HG03039 (cell line): ENCODE results near the gene OR2A12.
"Not testable (repeated sequence)": the region's sequence is repeated elsewhere in the genome, so short reads cannot be mapped to it uniquely, and the experiment has no call there.

ENCODE experiments used
- ATAC-seq: cut with Tn5 transposase; IDR thresholded peaks from one replicate; pipeline ENCODE4 v1.9.1; 2021; ENCODE audit warnings: mild to moderate bottlenecking, moderate library complexity; ENCODE audit not compliant: unreplicated experiment

The OR2A12 gene, protein sequence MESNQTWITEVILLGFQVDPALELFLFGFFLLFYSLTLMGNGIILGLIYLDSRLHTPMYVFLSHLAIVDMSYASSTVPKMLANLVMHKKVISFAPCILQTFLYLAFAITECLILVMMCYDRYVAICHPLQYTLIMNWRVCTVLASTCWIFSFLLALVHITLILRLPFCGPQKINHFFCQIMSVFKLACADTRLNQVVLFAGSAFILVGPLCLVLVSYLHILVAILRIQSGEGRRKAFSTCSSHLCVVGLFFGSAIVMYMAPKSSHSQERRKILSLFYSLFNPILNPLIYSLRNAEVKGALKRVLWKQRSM

GRCh38 chr7:144085978-144086377 lies at the start of gene OR2A12:
Gene OR2A12, plus strand, starts transcription at chr7:144086278. Its CDS starts 8,830 bp downstream, at chr7:144095108.
- ATAC-seq: no peak

DNA sequence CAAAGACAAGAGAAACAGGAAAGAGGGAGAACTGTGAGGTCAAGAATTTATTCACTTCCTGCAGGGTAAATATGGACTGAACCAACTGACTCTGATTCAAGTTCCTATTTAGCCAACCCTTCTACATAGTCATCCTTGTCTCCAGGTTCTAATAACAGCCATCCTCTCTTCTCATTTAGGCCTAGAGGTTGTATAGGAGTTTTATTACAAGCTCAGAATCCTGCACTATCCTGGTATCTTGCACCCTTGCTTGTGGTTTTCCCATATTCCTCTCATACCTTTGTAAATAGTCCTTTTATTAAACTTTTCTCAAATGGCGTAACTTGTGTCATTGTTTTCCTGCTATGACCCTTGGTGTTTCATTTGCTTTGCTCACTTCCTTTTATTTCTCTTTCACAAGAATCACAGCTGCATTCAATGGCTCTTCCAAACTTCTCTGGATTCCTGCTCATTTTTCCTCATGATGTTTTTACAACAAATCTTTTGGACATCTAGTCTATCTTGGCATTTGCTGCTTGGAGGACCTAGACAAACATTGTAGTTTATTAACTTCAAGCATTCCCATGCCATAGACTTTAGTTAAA lies 49.7 kb upstream of the OR2A12 start:
- no peak for ATAC-seq

GRCh38 chr7:144037414-144038035 lies 48.6 kb upstream of the OR2A12 start:
- no peak for ATAC-seq

GRCh38 chr7:144038887-144039286 lies 47.2 kb upstream of the OR2A12 start:
- no peak for ATAC-seq

- no peak for ATAC-seq
These were observed 37.4 kb upstream of the OR2A12 start, which contains the start of gene OR2A5 for GRCh38 chr7:144048648-144049047. Gene OR2A5, plus strand, starts transcription at chr7:144048948. Its CDS starts 1,454 bp downstream, at chr7:144050402.

- no peak for ATAC-seq
These were observed 36.6 kb upstream of the OR2A12 start for GRCh38 chr7:144049491-144049890.

- ATAC-seq: no peak
These were observed 36.0 kb upstream of the OR2A12 start for GRCh38 chr7:144050093-144050492.

GRCh38 chr7:144050884-144051283 lies 35.2 kb upstream of the OR2A12 start:
- not testable (repeated sequence) for ATAC-seq

GRCh38 chr7:144057954-144058353 lies 28.1 kb upstream of the OR2A12 start:
- no peak for ATAC-seq

DNA sequence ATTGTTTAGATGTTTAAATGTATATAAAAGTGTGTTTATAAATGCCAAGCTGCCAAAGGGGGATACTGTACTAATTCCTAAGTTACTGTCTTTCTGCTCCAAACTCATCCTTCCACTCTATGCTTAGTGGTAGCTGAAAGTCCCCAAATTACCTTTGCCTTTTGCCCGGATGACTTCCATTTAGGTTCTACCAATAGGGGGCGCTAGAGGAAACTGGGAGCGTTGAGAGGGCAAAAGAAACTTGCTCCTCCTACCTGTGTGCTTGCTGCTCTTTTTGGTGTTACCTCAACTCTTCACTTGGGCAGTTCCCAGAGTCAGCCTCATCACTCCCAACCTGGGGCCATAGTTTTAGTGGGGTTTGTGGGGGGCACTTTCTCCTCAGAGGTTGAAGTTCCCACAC lies 22.4 kb upstream of the OR2A12 start:
- ATAC-seq: no peak

GRCh38 chr7:144069511-144069910 lies 16.6 kb upstream of the OR2A12 start, which contains the start of gene OR2A25:
Gene OR2A25, plus strand, starts transcription at chr7:144069811. Its CDS starts 4,409 bp downstream, at chr7:144074220.
- ATAC-seq: no peak

DNA sequence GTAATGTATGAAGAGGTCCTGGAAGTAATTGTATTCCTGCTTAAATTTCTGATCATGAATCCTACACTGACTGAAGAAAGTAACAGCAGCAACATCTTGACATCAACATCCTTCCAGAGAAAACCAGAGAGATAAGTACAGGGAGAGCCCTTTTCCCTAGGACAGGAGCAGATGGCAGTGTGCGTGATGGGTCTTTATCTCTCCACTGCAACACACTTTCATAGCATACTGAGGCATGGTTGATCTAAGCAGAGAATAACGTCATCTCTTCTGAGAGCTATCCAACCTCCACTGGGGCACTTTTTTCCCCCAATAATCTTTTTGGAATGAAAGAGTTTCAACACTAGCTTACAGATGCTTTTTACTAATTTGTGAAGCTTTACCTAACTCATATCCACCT lies 16.1 kb upstream of the OR2A12 start:
- ATAC-seq: no peak

DNA sequence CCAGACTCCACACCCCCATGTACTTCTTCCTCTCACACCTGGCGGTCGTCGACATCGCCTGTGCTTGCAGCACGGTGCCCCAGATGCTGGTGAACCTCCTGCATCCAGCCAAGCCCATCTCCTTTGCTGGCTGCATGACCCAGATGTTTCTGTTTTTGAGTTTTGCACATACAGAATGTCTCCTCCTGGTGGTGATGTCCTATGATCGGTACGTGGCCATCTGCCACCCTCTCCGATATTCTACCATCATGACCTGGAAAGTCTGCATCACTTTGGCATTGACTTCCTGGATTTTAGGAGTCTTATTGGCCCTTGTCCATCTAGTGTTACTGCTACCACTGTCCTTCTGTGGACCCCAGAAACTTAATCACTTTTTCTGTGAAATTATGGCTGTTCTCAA lies 11.7 kb upstream of the OR2A12 start:
- no peak for ATAC-seq

DNA sequence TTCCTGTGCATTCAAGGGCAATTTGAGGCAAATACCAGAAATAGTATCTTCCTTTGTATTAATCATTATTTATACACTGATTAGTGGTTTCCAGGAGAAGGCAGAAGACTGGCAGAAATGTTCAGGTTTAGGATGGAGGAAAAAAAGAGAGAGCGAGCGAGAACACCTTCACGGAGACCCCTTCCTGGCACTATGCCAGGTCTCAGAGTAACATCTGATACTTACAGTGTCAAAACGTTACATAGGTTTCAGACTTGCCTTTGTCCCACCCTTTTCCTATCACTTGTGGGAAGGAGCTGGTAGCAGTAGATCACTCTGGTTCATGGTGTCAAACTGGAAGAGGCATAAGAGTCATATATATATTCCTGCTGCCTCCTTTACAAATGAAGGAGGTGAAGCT lies 652 bp downstream of the OR2A12 start:
- no peak for ATAC-seq

DNA sequence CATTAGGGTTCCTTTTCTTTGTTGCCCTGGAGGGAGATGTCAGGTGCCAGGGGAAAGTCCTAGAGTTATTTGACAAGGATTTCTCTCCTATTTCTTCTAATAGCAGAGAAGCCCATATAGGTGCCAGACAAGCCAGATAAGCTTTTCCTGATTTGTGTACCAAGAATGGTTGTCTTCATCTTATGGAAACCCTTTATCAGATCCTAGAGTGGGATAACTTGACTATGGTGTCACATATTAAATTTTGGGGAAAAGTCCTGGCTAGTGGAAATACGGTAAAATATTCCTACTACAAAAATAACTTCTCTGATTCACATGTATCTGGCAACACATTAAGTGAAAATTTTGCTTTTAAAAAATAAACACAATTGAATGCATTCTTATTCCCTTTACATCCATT lies 1.2 kb downstream of the OR2A12 start:
- ATAC-seq: no peak

DNA sequence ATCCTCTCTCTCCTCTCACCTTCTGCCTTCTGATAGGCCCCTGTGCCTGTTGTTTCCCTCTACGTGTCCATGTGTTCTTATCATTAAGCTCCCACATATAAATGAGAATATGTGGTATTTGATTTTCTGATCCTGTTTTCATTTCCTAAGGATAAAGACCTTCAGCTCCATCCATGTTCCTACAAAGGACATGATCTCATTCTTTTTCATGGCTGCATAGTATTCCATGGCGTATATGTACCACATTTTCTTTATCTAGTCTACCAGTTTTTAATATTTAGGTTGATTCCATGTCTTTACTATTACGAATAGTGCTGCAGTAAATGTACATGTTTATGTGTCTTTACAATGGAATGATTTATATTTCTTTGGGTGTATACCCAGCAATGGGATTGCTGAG lies 4.6 kb downstream of the OR2A12 start:
- no peak for ATAC-seq

DNA sequence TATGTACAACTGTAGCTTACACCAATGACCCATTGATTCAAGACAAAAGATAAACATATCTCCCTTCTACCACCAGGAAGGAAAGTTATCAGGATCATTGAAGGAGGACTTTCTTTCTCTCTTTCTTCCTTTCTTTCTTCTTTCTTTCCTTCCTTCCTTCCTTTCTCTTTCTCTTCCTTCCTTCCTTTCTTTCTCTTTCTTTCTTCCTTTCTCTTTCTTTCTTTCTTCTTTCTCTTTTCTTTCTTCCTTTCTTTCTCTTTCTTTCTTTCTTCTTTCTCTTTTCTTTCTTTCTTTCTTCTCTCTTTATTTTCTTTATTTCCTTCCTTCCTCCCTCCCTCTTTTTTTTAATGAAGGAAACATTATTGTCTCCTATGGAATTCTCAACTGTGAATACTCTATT lies 12.7 kb downstream of the OR2A12 start:
- ATAC-seq: no peak

DNA sequence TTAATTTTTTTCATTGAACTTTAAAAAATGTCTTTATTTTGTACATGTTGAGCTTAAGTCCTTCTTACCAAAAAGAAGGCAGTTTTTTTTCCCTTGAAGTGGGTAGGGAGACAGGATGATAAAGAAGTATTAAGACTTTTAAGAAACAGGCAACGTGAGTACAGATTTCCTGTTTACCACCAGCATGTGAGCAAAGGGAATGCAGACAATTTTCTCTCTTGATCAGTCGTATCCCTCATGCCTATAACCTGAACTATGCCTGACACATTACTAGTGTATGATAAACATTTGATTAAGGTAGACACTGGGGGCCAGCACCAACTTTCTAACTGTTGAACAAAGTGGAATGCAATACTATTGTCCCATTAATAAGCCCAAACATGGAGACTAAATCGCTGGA lies 14.5 kb downstream of the OR2A12 start:
- no peak for ATAC-seq

- ATAC-seq: no peak
These were observed 16.0 kb downstream of the OR2A12 start for GRCh38 chr7:144102041-144102440.

- no peak for ATAC-seq
These were observed 19.1 kb downstream of the OR2A12 start for GRCh38 chr7:144105211-144105610.

DNA sequence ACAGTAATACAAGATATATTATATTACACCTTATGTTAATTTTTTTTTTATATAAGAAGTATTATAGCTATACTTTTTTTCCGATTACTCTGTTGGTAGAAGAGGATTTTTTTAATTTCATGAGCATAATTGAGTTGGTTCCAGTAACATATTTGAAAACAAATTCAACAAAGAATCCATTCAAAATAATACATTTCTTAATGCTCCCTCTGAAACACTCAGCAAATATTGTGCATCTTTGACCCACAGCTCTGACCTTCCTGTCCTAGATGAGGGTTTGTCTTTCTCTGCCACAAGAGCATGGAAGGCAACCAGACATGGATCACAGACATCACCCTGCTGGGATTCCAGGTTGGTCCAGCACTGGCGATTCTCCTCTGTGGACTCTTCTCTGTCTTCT lies 23.2 kb downstream of the OR2A12 start, which contains the start of gene OR2A2:
Gene OR2A2, plus strand, starts transcription at position 301 of the 400 bp plus-strand sequence. Its CDS starts 0 bp downstream, at position 301.
- no peak for ATAC-seq

- ATAC-seq: no peak
These were observed 24.2 kb downstream of the OR2A12 start for GRCh38 chr7:144110272-144110671.
